Ovary (tissue), 3 donors: ENCODE data around the gene PAK5.

Source experiments
- EP300 ChIP-seq: sonication (generic); formaldehyde crosslinking; IDR thresholded peaks from one replicate; pipeline ENCODE4 v1.6.1; 2017; ENCODE audit warnings: antibody characterized with exemption
- POLR2A ChIP-seq: fragments of 450-650 bp; IDR thresholded peaks from one replicate; pipeline ENCODE4 v1.6.1; 2017; ENCODE audit warnings: antibody characterized with exemption, mild to moderate bottlenecking, moderate library complexity
- TF ChIP-seq, protein P1 (sequence below), 3 donors: fragments of 450-650 bp in 2 of 3; fragments of 200-600 bp in 1 of 3; IDR thresholded peaks; one replicate each; pipeline versions ENCODE4 v1.5.1 to v1.8.0; 2016 to 2022; ENCODE audit warnings: antibody characterized with exemption in 3 of 3, mild to moderate bottlenecking in 1 of 3
- donor health status: DM: no; HTN: no; CAD: no.

DNA sequence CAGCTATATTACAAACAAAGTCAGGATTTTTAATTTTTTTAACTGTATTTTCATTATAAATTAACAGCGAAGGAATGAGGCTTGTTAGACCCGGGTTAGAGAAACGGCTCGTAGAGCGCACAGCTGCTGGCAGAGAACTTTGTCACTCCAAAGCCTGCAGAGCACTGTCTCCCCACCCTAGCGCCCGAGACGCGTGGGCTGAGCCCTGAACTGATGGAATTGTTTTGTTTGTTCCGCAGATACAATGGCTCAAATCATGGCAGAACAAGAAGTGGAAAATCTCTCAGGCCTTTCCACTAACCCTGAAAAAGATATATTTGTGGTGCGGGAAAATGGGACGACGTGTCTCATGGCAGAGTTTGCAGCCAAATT, 323.7 kb downstream of the PAK5 start:
- TF ChIP-seq POLR2A (no peak), EP300 (no peak)
- TF ChIP-seq, protein P1, sequence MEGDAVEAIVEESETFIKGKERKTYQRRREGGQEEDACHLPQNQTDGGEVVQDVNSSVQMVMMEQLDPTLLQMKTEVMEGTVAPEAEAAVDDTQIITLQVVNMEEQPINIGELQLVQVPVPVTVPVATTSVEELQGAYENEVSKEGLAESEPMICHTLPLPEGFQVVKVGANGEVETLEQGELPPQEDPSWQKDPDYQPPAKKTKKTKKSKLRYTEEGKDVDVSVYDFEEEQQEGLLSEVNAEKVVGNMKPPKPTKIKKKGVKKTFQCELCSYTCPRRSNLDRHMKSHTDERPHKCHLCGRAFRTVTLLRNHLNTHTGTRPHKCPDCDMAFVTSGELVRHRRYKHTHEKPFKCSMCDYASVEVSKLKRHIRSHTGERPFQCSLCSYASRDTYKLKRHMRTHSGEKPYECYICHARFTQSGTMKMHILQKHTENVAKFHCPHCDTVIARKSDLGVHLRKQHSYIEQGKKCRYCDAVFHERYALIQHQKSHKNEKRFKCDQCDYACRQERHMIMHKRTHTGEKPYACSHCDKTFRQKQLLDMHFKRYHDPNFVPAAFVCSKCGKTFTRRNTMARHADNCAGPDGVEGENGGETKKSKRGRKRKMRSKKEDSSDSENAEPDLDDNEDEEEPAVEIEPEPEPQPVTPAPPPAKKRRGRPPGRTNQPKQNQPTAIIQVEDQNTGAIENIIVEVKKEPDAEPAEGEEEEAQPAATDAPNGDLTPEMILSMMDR (IDR thresholded peaks at IDR 0.05): no peak
